Measurements from ENCODE around the gene UPB1. TPM values are rescaled to one million over a fixed set of nuclear protein-coding genes. Genes with fewer than 3 reads are reported as not detected.

The UPB1 gene
- polyA plus RNA-seq, 4 donors: 0.27 to 1.1 (median 0.96) TPM

DNA sequence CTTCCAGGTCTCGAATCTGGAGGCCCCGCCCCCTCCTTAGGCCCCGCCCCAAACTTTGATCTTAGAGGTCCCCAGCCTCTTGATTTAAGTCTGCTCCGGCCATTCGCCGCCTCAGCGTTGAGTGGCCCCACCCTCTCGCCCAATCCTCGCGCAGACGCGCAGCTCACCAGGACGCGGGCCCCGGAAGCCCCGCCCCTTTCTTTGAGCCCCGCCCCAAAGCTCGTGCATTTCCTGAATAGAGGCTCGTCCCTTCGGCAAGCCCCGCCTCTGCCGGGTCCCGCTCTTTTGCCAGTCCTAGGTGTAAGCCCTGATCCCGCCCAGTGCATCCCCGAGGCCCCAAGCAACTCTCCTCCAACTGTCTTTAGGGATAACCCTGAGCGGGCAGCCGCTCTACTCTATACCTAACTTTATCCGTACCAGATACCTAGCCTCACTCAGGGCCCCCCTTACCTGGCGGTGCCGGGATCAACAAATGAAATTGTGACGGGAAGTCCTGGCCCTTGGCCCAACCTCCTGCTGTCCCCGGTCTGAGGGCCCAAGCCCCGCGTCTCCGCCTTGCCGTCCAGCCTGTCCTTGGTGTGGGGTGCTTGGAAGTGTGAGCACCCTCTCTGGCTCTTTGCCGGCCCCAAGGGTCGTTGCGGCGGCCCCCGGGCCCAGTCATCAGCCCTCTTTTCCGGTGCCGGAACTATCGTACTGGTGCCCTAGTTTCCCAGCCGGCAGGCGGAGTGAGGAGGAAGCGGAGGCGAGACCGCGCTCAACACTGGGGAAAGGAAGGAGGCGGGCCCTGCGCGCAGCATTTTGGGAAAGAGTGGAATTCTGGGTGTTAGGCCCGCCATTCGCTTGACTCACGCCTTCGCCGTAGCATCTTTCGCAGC is 60.3 kb downstream of the UPB1 start, which contains the start of gene SNRPD3:
SNRPD3 (plus strand) TSS at position 835 of the 875 bp plus-strand sequence. CDS start 1,676 bp downstream, outside the sequence.
- DNase-seq (ENCODE audit: low read depth in 4 of 4, low spot score in 3 of 4): peak; percentile 94 to 98 (median 97)

DNA sequence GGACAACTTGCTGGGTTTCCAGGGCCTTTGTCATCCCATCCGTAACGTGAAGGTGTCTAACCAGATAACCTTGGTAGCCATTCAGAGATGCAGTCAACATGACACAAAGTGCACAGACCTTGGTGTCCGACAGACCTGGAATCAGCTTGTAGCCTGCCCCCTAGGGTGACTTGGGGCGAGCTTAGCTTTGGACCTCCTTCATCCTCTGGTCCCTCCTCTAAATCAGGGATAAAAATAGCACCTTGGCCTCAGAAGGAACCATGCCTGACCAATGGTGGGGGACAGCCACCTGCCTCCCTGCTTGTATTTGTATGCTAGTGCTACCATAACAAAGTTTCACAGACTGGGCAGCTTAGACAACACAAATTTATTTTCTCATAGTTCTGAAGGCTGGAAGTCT is 64.3 kb downstream of the UPB1 start:
- DNase-seq (ENCODE audit: low read depth in 4 of 4, low spot score in 3 of 4): no peak

DNA sequence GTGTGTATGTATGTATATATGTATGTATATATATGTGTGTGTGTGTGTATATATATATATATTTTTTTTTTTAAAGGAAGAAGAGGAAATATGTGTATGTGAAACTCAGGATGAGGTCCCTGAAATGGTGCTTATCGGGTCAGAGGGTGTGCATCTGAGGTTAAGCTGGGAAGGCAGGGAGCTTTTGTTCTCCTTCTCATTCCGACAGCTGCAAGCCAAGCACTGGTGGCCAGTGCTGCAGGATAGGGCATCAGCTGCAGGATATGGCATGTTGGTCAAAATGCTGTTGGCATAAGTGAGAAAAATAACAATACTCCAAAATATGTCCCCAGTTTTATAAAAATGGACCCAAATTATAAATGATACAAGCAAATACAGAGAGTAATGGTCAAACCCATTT is 68.1 kb downstream of the UPB1 start:
- no peak for DNase-seq (ENCODE audit: low read depth in 4 of 4, low spot score in 3 of 4)

DNA sequence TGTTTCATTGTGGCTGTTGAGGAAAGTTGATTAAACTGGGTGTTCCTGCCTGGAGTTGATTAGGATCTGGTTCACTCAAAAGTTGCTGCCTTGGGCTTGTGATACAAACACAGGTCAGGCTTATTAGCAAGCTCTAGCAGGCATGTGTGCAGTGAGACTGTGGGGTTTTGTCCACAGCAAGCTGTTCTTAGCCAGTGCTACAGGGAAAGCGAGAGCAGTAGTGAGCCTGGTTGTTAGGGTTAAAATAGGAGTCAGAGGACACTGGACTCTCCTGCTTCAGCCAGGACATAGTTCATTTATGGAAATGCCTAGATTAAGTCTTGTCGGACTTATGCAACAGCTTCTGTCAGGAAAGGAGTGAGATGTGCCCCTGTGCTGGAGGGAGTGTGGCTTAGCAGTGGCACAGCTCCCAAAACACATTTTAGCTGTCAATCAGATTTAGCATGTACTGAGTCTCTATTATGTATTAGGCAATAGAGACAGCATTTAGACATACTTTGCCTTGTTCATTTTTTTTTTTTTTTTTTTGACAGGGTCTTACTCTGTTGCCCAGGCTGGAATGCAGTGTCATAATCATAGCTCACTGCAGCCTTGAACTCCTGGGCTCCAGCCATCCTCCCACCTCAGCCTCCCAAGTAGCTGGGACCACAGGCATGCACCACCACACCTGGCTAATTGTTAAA is 69.4 kb downstream of the UPB1 start:
- no peak for DNase-seq (ENCODE audit: low read depth in 4 of 4, low spot score in 3 of 4)

DNA sequence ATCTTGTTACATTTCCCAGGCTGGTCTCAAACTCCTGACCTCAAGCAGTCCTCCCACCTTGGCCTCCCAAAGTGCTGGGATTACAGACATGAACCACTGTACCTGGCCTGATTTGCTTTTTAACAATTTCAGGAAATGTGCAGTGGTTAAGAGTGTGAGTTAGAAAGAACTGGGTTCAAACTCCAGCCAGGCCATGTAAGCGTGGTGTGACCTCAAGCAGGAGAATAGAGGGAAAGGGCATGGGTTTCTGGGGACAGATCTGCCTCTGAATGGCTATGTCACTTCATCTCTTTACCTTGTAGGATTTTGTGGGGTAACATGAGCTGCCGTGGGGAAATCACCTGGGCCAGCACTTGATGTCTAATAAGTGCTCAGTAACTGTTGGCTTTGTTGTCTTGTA is 69.9 kb downstream of the UPB1 start:
- no peak for DNase-seq (ENCODE audit: low read depth in 4 of 4, low spot score in 3 of 4)

DNA sequence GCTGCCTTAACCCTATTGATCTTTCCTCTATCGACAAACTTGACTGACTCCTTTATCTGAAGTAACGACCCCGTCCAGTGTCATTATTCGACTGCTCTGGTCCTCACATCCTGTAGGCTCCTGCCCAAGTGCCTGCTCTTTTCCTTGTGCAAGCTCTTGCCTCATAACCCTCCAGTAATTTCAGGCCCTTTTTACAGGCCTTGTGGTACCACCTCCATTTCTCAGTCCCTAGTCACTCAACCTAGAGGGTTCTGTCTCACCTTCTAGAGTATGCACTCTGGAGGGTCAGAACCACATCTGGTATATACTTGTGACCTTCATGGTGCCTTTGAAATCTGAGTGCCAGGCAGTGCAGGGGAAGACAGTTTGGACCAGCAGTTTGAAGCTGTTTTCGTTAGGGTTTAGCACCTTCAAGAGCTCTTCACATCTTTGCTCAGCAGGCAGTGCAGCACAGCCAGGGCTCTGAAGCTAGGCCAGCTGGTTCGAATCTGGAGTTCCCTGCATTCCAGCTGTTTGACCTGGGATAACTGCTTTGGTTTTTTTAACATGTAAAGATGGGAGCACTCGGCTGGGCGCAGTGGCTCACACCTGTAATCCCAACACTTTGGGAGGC is 71.9 kb downstream of the UPB1 start:
- DNase-seq (ENCODE audit: low read depth in 4 of 4, low spot score in 3 of 4): no peak

DNA sequence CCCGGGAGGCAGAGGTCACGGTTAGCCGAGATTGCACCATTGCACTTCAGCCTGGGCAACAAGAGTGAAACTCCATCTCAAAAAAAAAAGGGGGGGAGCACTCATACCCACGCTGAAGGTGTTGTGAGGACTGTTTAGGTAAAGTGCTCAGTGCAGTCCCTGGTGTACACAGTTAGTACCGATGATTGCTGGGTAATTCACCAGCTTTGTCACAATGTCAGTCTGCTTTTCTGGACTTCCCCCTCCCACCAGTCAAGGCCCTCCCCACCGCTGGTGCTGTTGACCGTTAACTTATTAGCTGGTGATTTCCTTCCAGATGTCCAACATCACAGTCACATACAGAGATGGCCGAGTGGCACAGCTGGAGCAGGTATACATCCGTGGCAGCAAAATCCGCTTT is 72.5 kb downstream of the UPB1 start:
- no peak for DNase-seq (ENCODE audit: low read depth in 4 of 4, low spot score in 3 of 4)

DNA sequence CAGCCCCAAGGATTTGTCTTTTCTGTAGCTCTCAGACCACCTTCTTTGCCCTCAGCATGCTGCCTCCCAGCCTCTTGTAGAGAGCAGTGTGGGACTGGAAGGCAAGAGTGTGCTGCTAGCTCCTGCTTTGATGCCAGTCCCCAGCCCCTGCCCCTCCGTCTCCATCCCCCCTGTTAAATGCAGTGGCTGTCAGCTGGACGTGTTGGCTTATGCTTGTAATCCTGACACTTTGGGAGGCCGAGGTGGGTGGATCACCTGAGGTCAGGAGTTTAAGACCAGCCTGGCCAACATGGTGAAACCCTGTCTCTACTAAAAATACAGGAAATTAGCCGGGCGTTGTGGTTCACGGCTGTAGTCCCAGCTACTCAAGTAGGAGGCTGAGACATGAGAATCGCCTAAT is 76.1 kb downstream of the UPB1 start:
- no peak for DNase-seq (ENCODE audit: low read depth in 4 of 4, low spot score in 3 of 4)

DNA sequence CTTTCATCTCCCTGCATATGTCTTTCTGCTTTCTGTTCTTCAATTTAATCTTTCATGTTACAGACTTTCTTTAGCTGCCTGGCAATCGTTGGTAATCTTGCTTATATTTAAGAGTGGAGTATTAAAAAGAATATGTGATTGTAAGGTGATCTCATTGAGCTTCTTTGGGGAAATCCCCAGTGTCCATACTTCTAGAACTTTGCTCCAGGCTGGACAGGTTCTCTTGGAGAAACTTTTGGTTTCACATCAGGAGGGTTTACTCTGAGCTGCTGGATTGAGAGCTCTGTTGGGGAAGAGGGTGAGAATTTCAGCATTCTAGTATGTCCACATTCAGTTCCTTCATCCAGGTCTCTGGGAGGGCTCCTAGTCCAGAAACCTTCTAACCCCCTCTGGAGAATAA is 81.6 kb downstream of the UPB1 start:
- DNase-seq (ENCODE audit: low read depth in 4 of 4, low spot score in 3 of 4): no peak

Other genes starting within 250 kb of the UPB1 start
- gene SPECC1L, start 224.5 kb upstream of the UPB1 start, polyA plus RNA-seq (ENCODE audit: insufficient read length in 4 of 4): 10 to 100 TPM; 44.0 to 57.9 (median 46.5) TPM
- 10 to 100 TPM in 1 of 4 donors, 1 to 10 TPM in 3; 5.1 to 11.9 (median 5.9) TPM for gene ADORA2A, start 67.7 kb upstream of the UPB1 start, polyA plus RNA-seq (ENCODE audit: insufficient read length in 4 of 4)
- gene GUCD1, start 59.8 kb downstream of the UPB1 start, polyA plus RNA-seq (ENCODE audit: insufficient read length in 4 of 4): 10 to 100 TPM; 65.6 to 87.6 (median 81.9) TPM
- 100 to 1,000 TPM; 134 to 198 (median 186) TPM for gene SNRPD3, start 60.7 kb downstream of the UPB1 start, polyA plus RNA-seq (ENCODE audit: insufficient read length in 4 of 4)
- gene LRRC75B, start 97.7 kb downstream of the UPB1 start, polyA plus RNA-seq (ENCODE audit: insufficient read length in 4 of 4): 10 to 100 TPM; 20.2 to 33.9 (median 30.4) TPM
- gene GGT1, start 107.9 kb downstream of the UPB1 start, polyA plus RNA-seq (ENCODE audit: insufficient read length in 4 of 4): 10 to 100 TPM in 3 of 4 donors, 1 to 10 TPM in 1; 4.0 to 70.4 (median 43.0) TPM

All from left renal pelvis (tissue), 4 donors.